ENCODE results near the gene C2orf68. TPM values are rescaled to one million over a fixed set of nuclear protein-coding genes. Genes with fewer than 3 reads are reported as not detected.
A peak's percentile ranks its signal among the peaks of the same experiment; 100 is the strongest.

Gene C2orf68
- total RNA-seq, 2 experiments from 2014 or later: 31.0 to 31.2 TPM

DNA sequence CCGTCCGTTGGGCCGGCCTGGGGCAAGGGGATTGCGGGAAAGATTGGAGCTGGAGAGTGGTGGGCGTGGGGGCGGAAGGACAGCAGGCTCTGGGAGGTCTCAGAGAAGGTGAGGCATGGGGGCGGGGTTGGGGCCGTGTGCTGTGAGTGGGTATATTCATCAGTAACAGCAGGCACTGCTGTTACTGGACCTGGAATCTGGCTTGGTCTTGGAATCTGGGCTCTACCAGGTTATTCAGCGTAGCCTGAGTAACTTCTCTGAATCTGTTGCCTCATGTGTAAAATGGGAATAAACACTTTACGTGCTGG, 15.9 kb downstream of the C2orf68 start:
- peaks cover 28% of the 10 kb centered on the region for H3K36me3 ChIP-seq (ENCODE audit: insufficient read depth, low read length)
- Mint-ChIP-seq H3K36me3 (ENCODE audit: low read depth) (peaks cover 25% of the 10 kb centered on the region), H3K27ac (peak overlapping the region; percentile 98), H3K9me3 (no peaks in the 10 kb centered on the region), H3K27me3 (no peaks in the 10 kb centered on the region), H3K4me3 (peak overlapping the region; percentile 94), H3K4me1 (ENCODE audit: low read depth) (peaks cover 35% of the 10 kb centered on the region)
- no peaks in the 10 kb centered on the region for H3K9me3 ChIP-seq (ENCODE audit: control insufficient read depth in 1 of 2, insufficient read depth in 1 of 2, low read length in 2 of 2)
- H3K4me3 ChIP-seq (ENCODE audit: low read length): peak overlapping the region; percentile 94
- intact Hi-C loops (cut with DNase I, micrococcal nuclease): loop anchor here in 1 of 2 experiments (10.0 kb wide), 1 partner anchor 509 kb away; the partner anchor contains the start of genes POLR1A and PTCD3
- ChIA-PET CTCF (interaction anchor here (1.0 to 1.8 kb wide), 3 partner anchors 41 to 57 kb away, joined by 3 to 10 read pairs (median 3); partner anchors contain the start of gene MAT2A), POLR2A (interaction anchor here (0.5 to 4.2 kb wide), 22 partner anchors 9 to 845 kb away, joined by 3 to 60 read pairs (median 6); partner anchors contain the start of genes C2orf68, GGCX, KDM3A and MAT2A)
- DNase-seq (no peak), ATAC-seq (ENCODE audit: poor library complexity) (peak; percentile 1)
- TF ChIP-seq, protein P1, sequence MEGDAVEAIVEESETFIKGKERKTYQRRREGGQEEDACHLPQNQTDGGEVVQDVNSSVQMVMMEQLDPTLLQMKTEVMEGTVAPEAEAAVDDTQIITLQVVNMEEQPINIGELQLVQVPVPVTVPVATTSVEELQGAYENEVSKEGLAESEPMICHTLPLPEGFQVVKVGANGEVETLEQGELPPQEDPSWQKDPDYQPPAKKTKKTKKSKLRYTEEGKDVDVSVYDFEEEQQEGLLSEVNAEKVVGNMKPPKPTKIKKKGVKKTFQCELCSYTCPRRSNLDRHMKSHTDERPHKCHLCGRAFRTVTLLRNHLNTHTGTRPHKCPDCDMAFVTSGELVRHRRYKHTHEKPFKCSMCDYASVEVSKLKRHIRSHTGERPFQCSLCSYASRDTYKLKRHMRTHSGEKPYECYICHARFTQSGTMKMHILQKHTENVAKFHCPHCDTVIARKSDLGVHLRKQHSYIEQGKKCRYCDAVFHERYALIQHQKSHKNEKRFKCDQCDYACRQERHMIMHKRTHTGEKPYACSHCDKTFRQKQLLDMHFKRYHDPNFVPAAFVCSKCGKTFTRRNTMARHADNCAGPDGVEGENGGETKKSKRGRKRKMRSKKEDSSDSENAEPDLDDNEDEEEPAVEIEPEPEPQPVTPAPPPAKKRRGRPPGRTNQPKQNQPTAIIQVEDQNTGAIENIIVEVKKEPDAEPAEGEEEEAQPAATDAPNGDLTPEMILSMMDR (IDR thresholded peaks at IDR 0.05): no peak
- H3K4me1 ChIP-seq (ENCODE audit: insufficient read depth, low read length): peaks cover 38% of the 10 kb centered on the region
- peak overlapping the region; percentile 78 to 86 for H3K27ac ChIP-seq (ENCODE audit: low read depth in 1 of 2, low read length in 2 of 2)
- no peaks in the 10 kb centered on the region for H3K27me3 ChIP-seq (ENCODE audit: control insufficient read depth in 1 of 2, insufficient read depth in 2 of 2, low read length in 2 of 2)

DNA sequence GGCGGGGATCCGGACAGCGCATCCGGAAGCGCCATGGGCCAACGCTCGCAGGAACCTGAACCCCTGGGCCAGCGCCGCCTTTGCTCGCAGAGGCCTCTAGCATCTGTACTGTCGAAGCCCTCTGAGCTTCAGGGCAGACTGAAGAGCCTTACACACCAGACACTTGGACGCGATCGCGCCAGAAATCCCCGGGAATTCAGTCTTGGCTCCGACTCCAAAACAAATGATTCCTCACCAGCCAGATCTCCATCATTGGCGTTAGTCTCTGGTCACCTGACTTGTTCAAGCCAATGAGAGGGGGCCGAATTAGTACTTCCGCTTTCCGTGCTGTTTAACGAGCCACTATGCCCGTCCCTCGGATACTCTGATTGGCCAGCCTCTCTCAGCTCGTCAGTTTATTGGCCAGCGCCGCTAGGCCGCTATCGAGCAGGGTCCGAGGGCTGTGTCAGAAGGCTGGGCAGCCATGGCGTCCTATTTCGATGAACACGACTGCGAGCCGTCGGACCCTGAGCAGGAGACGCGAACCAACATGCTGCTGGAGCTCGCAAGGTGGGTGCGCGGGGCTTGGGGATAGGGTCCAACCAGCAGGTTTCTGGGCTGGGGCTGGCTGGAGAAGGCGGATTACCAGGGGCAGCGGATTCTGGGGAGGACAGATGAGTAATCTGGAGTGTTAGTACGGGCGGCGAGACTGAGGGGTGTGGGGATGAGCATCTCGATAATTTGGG, 16.4 kb downstream of the C2orf68 start, which contains the start of gene RNF181:
Gene RNF181, plus strand, starts transcription at position 445 of the 725 bp plus-strand sequence. Its CDS starts 19 bp downstream, at position 464.
- Histone ChIP-seq H3K4me1 (ENCODE audit: insufficient read depth, low read length) (peaks cover 41% of the 10 kb centered on the region), H3K27ac (ENCODE audit: low read depth in 1 of 2, low read length in 2 of 2) (peak within 1 kb of the TSS; percentile 78 to 86), H3K27me3 (ENCODE audit: control insufficient read depth in 1 of 2, insufficient read depth in 2 of 2, low read length in 2 of 2) (no peaks in the 10 kb centered on the region), H3K4me3 (ENCODE audit: low read length) (peak within 1 kb of the TSS; percentile 94), H3K36me3 (ENCODE audit: insufficient read depth, low read length) (peaks cover 28% of the 10 kb centered on the region), H3K9me3 (ENCODE audit: control insufficient read depth in 1 of 2, insufficient read depth in 1 of 2, low read length in 2 of 2) (no peaks in the 10 kb centered on the region)
- Mint-ChIP-seq H3K4me3 (peak within 1 kb of the TSS; percentile 94), H3K36me3 (ENCODE audit: low read depth) (peaks cover 25% of the 10 kb centered on the region), H3K4me1 (ENCODE audit: low read depth) (peaks cover 35% of the 10 kb centered on the region), H3K27ac (peak within 1 kb of the TSS; percentile 98), H3K9me3 (no peaks in the 10 kb centered on the region), H3K27me3 (no peaks in the 10 kb centered on the region)
- ATAC-seq (ENCODE audit: poor library complexity): peak; percentile 99
- TF ChIP-seq, protein P1 (IDR thresholded peaks at IDR 0.05): no peak
- CTCF ChIA-PET: interaction anchor here (0.7 to 1.8 kb wide), 4 partner anchors 16 to 57 kb away, joined by 3 to 10 read pairs (median 4); partner anchors contain the start of genes C2orf68 and MAT2A
- POLR2A ChIA-PET: interaction anchor here (0.6 to 4.2 kb wide), 26 partner anchors 10 to 845 kb away, joined by 3 to 60 read pairs (median 5); partner anchors contain the start of genes C2orf68, GGCX, KDM3A and MAT2A
- intact Hi-C loops (cut with DNase I, micrococcal nuclease): loop anchor here (2.0 to 10.0 kb wide), 3 partner anchors 21 to 509 kb away; partner anchors contain the start of genes GGCX (in 1 of the 2), POLR1A (in 1 of the 2), PTCD3 (in 1 of the 2) and USP39 (in 1 of the 2)
- DNase-seq: peak; percentile 75 to 97 (median 85)

GRCh38 chr2:85594715-85595300, 17.1 kb downstream of the C2orf68 start:
- H3K4me1 Mint-ChIP-seq (ENCODE audit: low read depth): peaks cover 40% of the 10 kb centered on the region
- ATAC-seq (ENCODE audit: poor library complexity): no peak
- Histone ChIP-seq H3K36me3 (ENCODE audit: insufficient read depth, low read length) (peaks cover 28% of the 10 kb centered on the region), H3K4me1 (ENCODE audit: insufficient read depth, low read length) (peaks cover 41% of the 10 kb centered on the region), H3K9me3 (ENCODE audit: control insufficient read depth in 1 of 2, insufficient read depth in 1 of 2, low read length in 2 of 2) (no peaks in the 10 kb centered on the region), H3K4me3 (ENCODE audit: low read length) (peak overlapping the region; percentile 94), H3K27me3 (ENCODE audit: control insufficient read depth in 1 of 2, insufficient read depth in 2 of 2, low read length in 2 of 2) (no peaks in the 10 kb centered on the region), H3K27ac (ENCODE audit: low read depth in 1 of 2, low read length in 2 of 2) (peak overlapping the region; percentile 78 to 86)
- H3K4me3 Mint-ChIP-seq: peak overlapping the region; percentile 94
- TF ChIP-seq, protein P1 (IDR thresholded peaks at IDR 0.05): no peak
- CTCF ChIA-PET: interaction anchor here (0.7 to 1.8 kb wide), 3 partner anchors 17 to 43 kb away, joined by 4 to 10 read pairs (median 4); partner anchors contain the start of gene C2orf68
- no peaks in the 10 kb centered on the region for H3K27me3 Mint-ChIP-seq
- H3K27ac Mint-ChIP-seq: peak overlapping the region; percentile 98
- H3K36me3 Mint-ChIP-seq (ENCODE audit: low read depth): peaks cover 25% of the 10 kb centered on the region
- DNase-seq: no peak
- H3K9me3 Mint-ChIP-seq: no peaks in the 10 kb centered on the region
- intact Hi-C loops (cut with DNase I, micrococcal nuclease): loop anchor here (2.0 to 10.0 kb wide), 3 partner anchors 22 to 510 kb away; partner anchors contain the start of genes GGCX (in 1 of the 2), POLR1A (in 1 of the 2), PTCD3 (in 1 of the 2) and USP39 (in 1 of the 2)
- POLR2A ChIA-PET: interaction anchor here (0.6 to 4.2 kb wide), 21 partner anchors 9 to 846 kb away, joined by 3 to 60 read pairs (median 8); partner anchors contain the start of genes C2orf68, GGCX, KDM3A and MAT2A

Measured in CD4-positive, alpha-beta T cell (primary cell).